ENCODE data around the gene EEF1AKMT3.

The EEF1AKMT3 gene

DNA sequence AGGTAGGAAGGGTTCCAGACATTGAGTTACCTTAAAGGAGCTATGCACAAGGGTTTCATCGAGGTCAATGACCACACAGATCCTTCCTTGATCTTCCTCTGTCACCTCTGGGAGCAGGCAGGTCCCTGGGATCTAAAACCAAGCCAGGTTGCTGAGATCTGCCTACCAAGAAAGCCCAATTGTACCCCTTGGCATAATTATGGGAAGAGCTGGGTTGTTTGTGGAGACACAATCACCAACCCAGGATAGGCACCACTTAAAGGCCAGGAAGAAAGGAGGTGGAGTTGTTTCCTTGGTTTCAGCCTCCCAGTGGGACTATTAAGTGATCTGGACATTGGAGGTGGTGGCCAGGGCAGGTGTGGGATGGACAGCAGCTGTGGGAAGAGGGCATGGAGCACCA lies 54.6 kb downstream of the EEF1AKMT3 start:
- H3K27ac ChIP-seq, result no peak overlapping the region
- H3K4me3 ChIP-seq (ENCODE audit: low read depth, low read length), result no peak overlapping the region
- in situ Hi-C loops (cut with HindIII; ENCODE audit: low pct_ligation_motif_present, low sequenced_read_pairs), result no loop called here
- TF ChIP-seq, protein P1, sequence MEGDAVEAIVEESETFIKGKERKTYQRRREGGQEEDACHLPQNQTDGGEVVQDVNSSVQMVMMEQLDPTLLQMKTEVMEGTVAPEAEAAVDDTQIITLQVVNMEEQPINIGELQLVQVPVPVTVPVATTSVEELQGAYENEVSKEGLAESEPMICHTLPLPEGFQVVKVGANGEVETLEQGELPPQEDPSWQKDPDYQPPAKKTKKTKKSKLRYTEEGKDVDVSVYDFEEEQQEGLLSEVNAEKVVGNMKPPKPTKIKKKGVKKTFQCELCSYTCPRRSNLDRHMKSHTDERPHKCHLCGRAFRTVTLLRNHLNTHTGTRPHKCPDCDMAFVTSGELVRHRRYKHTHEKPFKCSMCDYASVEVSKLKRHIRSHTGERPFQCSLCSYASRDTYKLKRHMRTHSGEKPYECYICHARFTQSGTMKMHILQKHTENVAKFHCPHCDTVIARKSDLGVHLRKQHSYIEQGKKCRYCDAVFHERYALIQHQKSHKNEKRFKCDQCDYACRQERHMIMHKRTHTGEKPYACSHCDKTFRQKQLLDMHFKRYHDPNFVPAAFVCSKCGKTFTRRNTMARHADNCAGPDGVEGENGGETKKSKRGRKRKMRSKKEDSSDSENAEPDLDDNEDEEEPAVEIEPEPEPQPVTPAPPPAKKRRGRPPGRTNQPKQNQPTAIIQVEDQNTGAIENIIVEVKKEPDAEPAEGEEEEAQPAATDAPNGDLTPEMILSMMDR (IDR thresholded peaks at IDR 0.05; ENCODE audit: low read depth, low read length, missing control alignments), result no peak
- H3K27me3 ChIP-seq (replicated peaks), result no peaks in the 10 kb centered on the region
- no peak for DNase-seq
- peaks cover 69% of the 10 kb centered on the region for H3K36me3 ChIP-seq (replicated peaks)

DNA sequence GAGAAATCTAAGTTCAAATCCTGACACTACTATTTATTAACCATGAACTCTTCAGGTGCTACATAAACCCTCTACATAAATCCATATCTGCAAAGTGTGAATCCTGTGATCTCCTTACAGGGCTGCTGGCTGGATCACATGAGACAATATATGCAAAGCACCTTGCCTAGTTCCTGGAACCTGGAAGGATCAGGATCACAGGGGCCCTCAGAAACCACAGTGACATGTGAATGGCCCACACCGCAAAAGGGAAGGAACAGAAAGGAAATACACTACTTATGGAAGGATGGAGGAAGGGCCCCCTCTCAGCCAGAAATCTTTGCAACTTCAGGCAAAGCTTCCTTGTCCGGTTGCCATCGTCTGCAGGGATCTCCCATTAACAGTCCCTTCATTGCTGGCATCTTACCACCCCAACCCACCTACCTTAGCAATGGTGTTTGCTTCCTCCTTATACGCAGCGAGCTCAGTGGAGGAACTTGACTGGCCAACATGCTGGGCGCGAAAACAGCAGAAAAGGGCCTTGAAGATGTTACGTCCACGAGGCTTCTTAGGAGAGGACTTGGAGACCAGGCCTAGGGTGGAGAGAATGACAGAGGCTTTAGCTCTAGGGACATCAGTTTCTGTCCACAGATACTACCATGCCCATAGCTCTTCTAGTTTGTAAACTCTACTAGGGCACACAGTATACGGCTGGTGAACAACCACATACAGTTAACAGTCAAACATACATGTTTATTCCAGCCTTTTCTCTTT lies 56.8 kb downstream of the EEF1AKMT3 start:
- peaks cover 46% of the 10 kb centered on the region for H3K36me3 ChIP-seq (replicated peaks)
- no peak overlapping the region for H3K4me3 ChIP-seq (ENCODE audit: low read depth, low read length)
- TF ChIP-seq, protein P1 (IDR thresholded peaks at IDR 0.05; ENCODE audit: low read depth, low read length, missing control alignments), result no peak
- H3K27ac ChIP-seq, result no peak overlapping the region
- in situ Hi-C loops (cut with HindIII; ENCODE audit: low pct_ligation_motif_present, low sequenced_read_pairs), result no loop called here
- DNase-seq, result no peak
- no peaks in the 10 kb centered on the region for H3K27me3 ChIP-seq (replicated peaks)

DNA sequence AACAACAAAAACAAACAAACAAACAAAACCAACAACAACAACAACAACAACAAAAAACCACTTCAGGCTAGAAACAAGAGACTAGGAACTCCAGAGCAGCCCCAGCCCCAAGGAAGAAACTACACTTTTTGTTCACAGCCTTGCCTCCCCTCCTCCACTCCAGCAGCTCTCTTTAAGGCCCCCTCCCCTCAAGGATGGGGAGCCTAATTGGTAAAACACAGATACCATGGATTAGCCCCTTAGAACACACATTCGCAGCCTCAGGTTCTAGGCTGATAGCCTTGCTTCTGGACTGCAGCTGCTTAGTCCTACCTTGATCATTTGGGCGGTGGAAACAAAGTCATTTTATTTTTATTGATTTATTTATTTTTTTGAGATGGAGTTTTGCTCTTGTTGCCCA lies 58.0 kb downstream of the EEF1AKMT3 start:
- Histone ChIP-seq H3K36me3 (replicated peaks) (peaks cover 34% of the 10 kb centered on the region), H3K4me3 (ENCODE audit: low read depth, low read length) (no peak overlapping the region), H3K27me3 (replicated peaks) (no peaks in the 10 kb centered on the region), H3K27ac (no peak overlapping the region)
- TF ChIP-seq, protein P1 (IDR thresholded peaks at IDR 0.05; ENCODE audit: low read depth, low read length, missing control alignments), result no peak
- no peak for DNase-seq
- in situ Hi-C loops (cut with HindIII; ENCODE audit: low pct_ligation_motif_present, low sequenced_read_pairs), result no loop called here

All from brain microvascular endothelial cell (primary cell).